Measurements from ENCODE around the gene ORAI3.

The ORAI3 gene

DNA sequence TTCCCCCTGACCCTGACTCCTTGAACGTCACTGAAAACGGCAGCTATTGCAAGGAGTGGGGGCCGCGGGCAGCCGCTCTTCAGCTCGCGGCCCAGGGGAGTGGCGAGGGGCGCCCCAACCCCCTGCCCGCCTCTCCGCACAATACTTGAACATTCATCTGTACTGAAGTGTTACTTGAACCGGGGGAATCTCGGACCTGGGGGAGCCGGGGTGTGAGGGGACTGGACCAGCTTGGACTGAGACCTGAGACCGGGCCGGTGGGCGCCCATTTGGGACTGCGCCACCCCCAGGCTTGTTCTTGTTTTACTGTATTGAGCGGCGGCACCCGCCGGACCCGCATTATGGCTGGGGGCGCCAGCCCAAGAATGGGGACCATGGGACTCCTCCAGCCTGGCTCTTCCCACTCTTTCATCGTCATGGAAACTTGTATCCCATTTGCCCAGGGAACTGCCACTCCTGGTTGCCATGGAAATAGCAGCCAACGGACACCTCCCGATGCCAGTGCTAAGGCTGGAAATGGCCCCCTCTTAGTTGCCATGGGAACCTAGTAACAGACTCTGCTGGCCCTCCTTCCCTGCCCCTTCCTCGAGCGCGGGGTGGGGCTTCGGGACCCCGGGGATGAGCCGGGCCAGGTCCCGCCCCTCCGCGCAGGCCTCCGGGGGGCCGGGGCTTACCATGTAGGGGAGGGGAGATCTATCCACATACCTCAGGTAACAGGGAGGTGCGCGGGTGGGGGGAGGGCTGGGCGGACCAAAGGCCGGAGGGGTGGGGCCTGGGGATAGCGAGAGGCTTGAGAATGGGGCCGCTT, 805 bp upstream of the ORAI3 start:
- no peak for DNase-seq

DNA sequence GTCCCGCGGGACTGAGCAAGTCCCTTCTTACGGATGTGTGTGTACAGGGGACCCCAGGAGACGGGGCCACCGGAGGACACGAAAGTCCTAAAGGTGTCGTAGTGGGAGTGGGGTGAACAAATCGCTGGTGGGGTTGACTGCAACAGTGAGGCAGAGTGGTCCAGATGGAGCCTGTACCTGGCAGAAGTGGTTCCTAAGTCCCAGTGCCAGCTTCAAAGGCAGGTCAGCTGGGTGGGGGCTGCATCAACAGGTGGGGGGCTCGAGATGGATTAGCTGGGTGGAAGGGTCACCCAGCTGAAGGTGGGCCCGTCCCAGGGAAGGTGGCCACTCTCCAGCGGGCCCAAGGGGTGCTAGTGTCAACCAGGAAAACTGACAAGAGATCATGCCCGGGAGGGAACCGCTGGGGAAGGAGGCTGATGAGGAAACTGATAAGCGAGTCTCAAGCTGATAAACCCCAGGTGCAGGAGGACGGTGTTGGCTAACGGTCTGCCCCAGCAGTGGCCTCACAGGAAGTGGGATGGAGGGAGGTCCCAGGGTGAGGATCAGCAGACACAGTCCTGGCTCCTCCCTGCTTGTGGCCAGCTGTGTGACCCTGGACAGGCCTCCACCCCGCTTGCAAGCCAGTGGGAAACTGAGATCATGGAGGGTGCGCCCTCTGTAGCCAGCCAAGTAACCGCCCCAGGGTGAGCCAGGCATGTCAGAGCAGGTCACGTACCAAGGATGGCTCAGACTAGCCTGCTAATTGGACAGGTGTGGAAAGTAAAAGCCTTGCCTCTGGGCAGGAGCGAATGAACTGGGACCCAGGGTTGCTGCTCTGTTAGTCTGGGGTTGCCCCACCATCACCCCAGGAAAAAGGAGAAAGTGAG, 1.0 kb downstream of the ORAI3 start:
- no peak for DNase-seq

DNA sequence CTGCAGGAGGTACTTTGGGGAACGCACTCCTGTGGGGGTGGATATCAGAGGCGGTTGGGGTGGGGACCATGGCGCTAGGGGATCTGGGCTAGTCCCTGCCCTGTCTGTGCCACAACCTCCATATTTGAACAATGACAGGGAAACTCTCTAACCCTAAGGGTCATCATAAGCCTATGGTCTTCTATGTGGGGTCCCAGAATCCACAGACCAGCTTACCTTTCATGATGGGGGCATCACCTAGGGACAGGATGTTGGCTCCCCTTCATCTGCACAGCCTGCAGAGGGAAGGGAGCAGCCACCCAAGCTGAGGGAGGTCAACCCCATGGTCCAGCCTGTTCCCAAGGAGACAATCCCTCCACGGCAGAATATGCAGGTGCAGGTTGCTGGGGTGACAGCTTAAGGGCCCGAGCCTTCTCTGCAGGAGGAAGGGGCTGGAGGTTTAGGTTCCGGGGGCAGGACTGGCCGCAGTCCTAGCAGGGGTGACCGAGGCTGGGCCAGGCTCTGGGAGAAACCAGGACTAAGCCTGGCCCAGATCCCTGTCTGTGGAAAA, 1.7 kb downstream of the ORAI3 start:
- no peak for DNase-seq

DNA sequence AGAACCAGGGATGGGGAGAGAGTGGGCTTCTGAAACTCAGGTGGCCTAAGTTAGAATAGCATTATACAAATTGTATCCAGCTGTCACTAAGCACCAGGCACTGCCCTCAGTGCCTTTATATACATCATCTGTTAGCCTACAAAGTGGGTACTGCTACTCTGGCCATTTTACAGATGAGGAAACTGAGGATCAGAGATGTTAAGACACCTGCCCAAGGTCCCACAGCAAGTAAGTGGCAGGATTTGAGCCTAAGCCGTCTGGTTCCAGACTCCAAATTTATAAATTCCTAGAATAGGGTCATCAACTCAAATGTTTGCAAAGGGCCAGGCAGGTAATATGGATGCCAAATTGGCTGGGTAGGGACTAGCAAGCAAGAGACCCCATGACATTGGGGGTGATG, 2.3 kb downstream of the ORAI3 start:
- DNase-seq: no peak

DNA sequence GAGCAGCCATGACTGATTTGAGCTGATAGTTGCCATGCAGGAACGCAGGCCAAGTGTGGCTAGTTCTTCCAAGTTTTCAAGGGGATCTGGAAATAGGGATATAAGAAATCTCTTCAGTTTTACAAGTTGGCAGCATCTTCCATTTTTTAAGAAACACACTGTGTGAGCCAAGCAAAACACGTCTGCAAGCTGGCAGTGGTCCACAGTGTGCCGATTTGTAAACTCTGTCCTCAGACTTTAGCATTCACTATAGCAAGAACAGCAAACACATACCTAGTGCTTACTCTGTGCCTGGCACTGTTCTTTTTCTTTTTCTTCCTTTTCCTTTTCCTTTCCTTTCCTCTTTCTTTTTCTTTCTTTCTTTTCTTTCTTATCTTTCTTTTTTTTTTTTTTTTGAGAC, 2.9 kb downstream of the ORAI3 start:
- DNase-seq: no peak

DNA sequence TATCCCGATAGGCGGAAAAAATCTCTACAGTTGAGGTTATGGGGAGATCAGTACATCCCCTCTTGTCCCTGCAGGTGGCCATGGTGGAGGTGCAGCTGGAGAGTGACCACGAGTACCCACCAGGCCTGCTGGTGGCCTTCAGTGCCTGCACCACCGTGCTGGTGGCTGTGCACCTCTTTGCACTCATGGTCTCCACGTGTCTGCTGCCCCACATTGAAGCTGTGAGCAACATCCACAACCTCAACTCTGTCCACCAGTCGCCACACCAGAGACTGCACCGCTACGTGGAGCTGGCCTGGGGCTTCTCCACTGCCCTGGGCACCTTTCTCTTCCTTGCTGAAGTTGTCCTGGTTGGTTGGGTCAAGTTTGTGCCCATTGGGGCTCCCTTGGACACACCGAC, 4.2 kb downstream of the ORAI3 start:
- DNase-seq: no peak

DNA sequence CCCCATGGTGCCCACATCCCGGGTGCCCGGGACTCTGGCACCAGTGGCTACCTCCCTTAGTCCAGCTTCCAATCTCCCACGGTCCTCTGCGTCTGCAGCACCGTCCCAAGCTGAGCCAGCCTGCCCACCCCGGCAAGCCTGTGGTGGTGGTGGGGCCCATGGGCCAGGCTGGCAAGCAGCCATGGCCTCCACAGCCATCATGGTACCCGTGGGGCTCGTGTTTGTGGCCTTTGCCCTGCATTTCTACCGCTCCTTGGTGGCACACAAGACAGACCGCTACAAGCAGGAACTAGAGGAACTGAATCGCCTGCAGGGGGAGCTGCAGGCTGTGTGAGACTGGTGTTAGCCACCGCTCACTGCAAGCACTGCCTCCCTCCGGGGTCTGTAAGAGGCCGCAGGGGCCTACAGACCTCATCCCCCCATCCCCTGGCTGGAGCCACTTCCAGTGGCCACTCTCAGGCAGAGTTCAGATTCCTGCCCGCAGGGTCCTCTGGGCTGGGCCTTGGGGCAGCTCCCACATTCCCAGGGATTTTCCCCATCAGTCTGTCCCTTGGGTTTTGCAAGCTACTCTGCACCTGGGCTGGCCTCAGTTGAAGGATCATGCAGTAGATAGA, 4.8 kb downstream of the ORAI3 start:
- no peak for DNase-seq

DNA sequence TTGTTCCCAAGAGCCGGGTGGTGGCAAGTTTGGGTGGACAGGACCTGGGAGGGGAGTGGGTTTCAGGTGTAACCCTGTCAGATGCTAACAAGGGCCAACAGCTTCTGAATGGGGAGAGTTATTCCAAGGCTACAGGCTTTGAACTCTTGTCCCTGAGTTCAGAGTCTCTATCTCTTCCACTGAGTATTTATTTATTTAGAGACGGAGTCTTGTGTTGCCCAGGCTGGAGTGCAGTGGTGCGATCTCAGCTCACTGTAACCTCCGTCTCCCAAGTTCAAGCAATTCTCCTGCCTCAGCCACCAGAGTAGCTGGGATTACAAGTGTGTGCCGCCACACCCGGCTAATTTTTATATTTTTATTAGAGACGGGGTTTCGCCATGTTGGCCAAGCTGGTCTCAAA, 6.1 kb downstream of the ORAI3 start:
- DNase-seq: no peak

DNA sequence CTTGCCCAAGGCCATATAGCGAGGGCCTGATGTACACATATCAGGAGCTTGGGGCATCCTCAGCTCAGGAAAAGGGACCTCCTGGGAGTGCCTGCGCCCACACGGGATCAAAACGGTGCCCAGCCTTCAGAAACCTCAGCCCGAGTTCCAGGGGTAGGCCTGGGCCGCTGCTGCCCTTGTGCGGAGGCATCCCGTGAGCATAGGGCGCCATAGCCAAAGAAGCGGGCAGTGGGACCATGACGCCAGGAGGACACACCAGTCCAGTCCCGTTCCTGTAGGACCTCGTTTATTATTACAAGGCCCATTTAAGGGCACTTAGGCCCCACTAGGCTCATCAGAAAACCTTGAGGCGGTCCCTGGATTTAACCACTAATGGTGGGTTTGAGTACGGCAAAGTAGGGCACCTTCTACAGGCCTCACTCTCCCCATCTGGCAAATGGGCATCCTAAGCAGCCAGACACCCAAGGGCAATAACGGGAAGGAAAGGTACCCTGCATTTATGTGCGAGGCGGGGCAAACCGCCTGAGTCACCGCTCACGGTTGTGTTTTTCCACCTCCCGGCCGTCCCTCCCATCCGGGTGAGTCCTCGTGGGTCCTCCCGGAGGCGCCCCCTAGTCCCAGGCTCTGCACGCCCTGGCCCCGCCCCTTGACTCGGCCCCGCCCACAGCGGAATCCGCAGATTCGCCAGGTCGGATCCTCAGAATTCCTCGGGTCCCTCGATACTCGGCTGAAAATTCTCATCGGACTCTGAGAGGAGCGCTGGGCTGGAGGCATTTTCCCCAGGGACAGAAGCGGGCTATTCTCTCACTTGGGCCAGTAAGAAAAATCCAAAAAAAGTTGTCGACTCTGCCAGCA, 8.0 kb downstream of the ORAI3 start:
- DNase-seq: peak; percentile 81

DNA sequence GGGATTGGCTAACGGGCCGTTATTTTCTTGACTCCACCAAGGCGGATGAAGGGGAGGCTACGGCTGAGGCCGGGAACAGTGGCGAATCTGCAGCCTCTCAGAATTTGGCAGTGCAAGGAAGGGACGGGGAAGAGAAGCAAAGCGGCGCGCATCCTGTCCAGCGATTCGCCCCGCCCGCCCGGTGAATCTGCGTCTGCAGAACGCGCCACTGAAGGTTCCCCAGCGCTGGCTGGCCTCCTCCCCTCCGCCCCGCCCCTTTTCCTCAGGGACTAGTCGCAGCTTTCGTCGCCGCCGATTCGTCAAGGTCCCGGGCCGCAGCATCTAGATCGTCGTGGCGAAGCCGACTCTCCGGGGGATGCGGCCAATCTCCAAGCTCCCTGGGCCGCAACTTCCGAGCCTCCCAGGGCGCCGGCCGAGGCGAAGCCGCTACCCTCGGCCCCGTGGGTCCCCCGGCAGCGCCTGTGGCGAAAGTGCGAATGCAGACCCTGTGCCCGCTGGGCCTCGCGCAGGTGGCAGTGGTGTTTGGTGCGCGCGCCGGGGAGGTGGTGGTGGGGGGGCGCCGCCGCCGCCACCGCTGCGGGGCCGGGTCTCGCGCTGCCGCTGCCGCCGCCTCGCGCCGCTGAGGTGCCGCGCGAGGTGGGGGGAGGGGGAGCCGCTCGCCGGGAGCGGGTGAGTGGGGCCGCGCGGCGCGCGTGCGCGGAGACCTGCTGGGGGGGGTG, 8.7 kb downstream of the ORAI3 start, which contains the start of gene SETD1A:
TSS of gene SETD1A (plus strand) at position 299 of the 719 bp plus-strand sequence. CDS start 978 bp downstream, outside the sequence.
- peak; percentile 91 for DNase-seq

DNA sequence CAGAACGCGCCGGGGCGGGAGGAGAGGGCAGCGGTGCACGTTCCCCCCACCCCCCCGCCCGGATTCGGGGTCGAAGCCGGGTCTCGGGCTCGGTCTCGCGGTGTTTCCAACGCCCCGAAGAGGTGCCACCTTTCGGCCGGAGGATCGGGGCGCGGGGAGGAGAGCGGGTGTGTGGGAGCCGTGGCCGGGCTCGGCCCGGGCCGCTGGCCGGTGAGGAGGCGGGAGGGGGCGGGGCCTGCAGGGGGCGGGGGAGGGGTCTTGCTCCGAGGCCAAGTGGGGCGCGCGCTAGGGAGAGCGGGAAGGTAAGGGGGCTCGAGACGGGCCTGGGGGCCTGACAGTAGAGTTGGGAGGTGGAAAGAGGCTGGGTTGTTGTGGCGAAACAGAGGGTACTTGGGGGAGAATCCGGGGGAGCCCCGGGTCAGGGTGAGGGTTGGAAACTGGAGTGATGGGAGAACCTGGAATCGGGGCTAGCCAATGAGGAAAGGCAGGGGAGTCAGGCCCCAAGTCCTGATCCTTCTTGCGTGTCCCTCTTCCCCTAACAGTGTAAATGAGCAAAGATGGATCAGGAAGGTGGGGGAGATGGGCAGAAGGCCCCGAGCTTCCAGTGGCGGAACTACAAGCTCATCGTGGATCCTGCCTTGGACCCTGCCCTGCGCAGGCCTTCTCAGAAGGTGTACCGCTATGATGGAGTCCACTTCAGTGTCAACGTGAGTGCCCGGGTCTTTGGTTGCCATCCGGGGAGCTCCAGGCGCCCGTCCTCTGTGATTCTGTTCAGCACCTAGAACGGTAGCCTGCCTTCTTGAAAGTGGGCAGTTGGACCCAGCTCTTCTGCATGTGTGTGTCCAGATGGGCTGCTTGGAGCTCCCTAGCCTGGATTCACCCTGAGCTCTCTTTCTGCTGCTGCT, 9.6 kb downstream of the ORAI3 start:
- DNase-seq: peak; percentile 71

DNA sequence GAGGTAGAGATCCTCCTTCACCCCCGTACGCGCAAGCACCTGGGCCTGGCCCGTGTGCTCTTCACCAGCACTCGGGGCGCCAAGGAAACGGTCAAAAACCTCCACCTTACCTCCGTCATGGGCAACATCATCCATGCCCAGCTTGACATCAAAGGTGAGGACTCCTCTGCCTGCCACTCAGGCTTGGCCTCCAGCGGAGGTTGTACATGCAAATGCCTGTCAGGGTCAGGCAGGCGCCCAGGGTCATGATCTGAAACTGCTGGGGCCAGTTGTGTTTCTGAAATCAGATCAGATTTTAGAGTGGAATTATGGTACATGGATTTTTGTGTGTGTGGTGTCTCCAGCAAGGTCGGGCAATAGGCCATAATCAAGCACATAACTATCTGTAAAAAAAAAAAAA, 12.5 kb downstream of the ORAI3 start:
- no peak for DNase-seq

DNA sequence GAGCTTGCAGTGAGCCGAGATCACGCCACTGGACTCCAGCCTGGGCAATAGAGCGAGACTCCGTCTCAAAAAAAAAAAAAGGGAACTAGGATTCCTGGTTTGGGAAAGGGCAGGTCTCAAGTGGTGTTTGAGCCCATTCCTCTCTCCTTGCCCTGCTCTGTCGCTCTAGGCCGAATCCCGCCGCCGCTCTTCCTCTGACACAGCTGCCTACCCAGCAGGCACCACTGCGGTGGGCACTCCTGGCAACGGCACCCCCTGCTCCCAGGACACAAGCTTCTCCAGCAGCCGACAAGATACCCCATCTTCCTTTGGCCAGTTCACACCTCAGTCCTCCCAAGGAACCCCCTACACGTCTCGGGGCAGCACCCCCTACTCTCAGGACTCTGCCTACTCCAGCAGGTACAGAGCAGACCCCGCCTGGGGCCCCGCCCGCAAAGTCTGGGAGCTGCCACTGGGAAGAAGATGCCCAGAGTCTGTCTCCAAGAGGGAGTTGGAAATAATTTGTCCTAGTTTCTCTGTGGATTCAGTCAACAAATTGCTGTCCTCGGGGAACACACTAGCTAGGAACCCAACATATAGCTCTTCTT, 15.2 kb downstream of the ORAI3 start:
- DNase-seq: no peak

DNA sequence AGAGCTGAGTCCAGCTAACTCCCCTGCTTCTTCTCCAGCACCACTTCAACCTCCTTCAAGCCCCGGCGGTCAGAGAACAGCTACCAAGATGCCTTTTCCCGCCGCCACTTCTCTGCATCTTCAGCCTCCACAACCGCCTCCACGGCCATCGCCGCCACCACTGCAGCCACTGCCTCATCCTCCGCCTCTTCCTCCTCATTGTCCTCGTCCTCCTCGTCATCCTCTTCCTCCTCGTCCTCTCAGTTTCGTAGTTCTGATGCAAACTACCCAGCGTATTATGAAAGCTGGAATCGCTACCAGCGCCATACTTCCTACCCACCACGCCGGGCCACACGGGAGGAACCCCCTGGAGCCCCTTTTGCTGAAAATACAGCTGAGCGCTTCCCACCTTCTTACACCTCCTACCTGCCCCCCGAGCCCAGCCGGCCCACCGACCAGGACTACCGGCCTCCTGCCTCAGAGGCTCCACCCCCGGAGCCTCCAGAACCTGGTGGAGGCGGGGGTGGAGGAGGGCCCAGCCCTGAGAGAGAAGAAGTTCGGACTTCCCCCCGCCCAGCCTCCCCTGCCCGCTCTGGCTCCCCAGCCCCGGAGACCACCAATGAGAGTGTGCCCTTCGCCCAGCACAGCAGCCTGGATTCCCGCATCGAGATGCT, 15.8 kb downstream of the ORAI3 start:
- DNase-seq: no peak

DNA sequence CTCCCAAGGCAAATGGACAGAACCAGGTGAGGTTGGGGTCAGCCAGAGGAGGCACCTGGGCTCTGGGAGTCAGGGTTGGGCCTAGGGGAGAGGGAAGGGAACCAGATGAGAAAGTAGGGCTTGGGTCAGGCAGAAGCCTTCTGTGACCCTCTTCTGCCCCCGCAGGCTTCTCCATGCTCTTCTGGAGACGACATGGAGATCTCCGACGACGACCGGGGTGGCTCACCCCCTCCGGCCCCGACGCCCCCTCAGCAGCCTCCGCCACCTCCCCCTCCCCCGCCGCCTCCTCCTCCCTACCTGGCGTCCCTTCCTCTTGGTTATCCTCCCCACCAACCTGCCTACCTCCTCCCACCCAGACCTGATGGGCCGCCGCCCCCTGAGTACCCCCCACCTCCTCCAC, 16.6 kb downstream of the ORAI3 start:
- no peak for DNase-seq

DNA sequence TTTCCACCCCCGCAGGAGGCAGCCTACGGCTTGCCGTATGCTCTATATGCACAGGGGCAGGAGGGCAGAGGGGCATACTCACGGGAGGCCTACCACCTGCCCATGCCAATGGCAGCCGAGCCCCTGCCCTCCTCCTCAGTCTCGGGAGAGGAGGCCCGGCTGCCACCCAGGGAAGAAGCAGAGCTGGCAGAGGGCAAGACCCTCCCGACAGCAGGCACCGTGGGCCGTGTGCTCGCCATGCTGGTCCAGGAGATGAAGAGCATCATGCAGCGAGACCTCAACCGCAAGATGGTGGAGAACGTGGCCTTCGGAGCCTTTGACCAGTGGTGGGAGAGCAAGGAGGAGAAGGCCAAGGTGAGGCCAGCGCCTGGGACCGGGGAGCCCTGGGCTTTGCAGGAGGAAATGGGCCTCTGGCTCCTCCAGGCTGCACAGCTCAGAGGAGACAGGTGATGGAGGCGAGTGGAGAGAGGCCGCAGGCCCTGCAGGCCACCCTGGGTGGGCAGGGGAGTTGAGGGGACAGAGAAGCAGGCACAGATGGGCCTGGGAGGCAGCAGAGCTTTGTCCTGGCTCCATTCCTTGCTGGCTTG, 17.3 kb downstream of the ORAI3 start:
- DNase-seq: no peak

DNA sequence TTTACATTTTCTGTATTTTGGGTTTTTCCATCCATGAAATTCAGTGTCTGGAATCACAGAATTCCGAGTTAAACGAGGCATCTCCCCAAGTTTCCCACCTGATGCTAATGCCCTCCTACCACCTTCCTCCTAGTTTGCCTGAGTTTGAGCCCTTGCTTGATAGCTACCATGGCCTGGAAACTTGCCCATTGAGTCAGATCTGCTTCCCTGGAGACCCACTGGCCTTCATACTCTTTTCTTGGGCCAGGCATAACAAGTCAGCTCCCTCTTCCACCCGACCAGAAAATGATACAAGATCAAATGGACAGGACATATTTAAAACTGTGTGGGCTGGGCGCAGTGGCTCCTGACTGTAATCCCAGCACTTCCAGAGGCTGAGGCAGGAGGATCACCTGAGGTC, 18.9 kb downstream of the ORAI3 start:
- no peak for DNase-seq

DNA sequence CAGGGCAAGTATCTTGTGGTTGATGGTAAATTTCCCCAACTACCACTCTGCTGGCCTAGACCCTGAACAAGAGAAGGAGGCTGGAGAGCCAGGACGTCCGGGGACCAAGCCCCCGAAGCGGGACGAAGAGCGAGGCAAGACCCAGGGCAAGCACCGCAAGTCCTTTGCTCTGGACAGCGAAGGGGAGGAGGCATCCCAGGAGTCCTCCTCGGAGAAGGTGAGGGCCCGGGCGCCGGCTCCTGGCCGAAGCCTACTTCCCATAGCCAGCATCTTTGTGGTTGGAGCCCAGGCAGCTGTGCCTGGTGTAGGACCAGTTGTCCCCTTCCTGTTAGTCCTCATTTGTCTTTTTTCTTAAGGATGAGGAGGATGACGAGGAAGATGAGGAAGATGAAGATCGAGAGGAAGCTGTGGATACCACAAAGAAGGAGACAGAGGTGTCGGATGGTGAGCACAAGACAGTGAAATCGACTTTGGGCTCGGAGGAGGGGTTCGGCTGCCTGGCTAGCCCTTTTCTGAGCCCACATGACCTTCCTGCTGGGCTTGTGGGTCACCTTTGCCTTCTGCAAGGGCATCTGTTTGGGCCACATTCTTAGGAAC, 20.5 kb downstream of the ORAI3 start:
- no peak for DNase-seq

DNA sequence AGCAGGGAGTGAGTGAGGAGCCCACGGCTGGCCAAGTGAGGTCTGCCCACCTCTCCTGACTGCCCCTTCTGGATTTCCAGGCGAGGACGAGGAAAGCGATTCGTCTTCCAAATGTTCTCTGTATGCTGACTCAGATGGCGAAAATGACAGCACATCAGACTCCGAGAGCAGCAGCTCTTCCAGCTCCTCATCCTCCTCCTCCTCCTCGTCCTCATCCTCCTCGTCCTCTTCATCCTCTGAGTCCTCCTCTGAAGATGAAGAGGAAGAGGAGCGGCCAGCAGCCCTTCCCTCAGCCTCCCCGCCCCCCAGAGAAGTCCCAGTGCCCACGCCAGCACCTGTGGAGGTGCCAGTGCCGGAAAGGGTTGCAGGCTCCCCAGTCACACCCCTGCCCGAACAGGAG, 22.4 kb downstream of the ORAI3 start:
- DNase-seq: no peak
